GM12878 (cell line): ENCODE results near the gene C9. TPM values are rescaled to one million over a fixed set of nuclear protein-coding genes. Genes with fewer than 3 reads are reported as not detected.
A peak's percentile ranks its signal among the peaks of the same experiment; 100 is the strongest.

Source experiments
- ATAC-seq: fragments of 200-7000 bp; cut with Tn5 transposase; 3 replicates; pipeline ENCODE4 v1.9.1; 2020; ENCODE audit warnings: mild to moderate bottlenecking, moderate library complexity
- BruUV-seq: library from RNA; stranded (reverse); fragments of 400-500 nt; replicated peaks from 2 replicates; lab custom pipeline; 2021; lab: Mats Ljungman, UMichigan
- CTCF ChIA-PET: fragments of 300-600 bp; sonication (Branson Sonifier 250); formaldehyde crosslinking; extraction: SDS; loops from one replicate; lab custom pipeline; 2021; ENCODE audit warnings: inconsistent platforms; lab: Yijun Ruan, JAX
- POLR2A ChIA-PET: fragments of 350-600 bp; formaldehyde crosslinking; extraction: SDS; loops from one replicate; lab custom pipeline; 2021; ENCODE audit warnings: inconsistent platforms; lab: Charles Lee
- RAD21 ChIA-PET: fragments of 300-600 bp; sonication (Branson Sonifier 250); formaldehyde crosslinking; loops from one replicate; lab custom pipeline; 2023; ENCODE audit warnings: antibody characterized with exemption; ENCODE audit not compliant: unreplicated experiment; lab: Charles Lee
- SMC1A ChIA-PET: fragments of 300-600 bp; sonication (Branson Sonifier 250); formaldehyde crosslinking; loops from one replicate; lab custom pipeline; 2023; ENCODE audit not compliant: unreplicated experiment, uncharacterized antibody; lab: Charles Lee
- DNase-seq: peaks from one replicate; pipeline ENCODE4 v3.0.0-alpha.2; 2011; ENCODE audit warnings: low read depth, low spot score
- FAIRE-seq: peaks from 3 replicates; lab custom pipeline; 2011; peaks lifted over from hg19 to GRCh38; lab: Jason Lieb, UNC
- H2AFZ ChIP-seq: 2 replicates; pipeline ENCODE4 v1.6.0; 2011; ENCODE audit warnings: low read depth, low read length, control low read depth; ENCODE audit not compliant: control insufficient read depth
- H3K27ac ChIP-seq: 2 replicates; pipeline ENCODE4 v1.5.1; 2011; ENCODE audit warnings: control low read depth; ENCODE audit not compliant: control insufficient read depth, insufficient read depth
- H3K27me3 ChIP-seq, 2 experiments: replicated peaks in 1 of 2; 2 replicates each; pipeline versions ENCODE4 v1.6.0 to v1.6.1; 2011; ENCODE audit warnings: low read length in 1 of 2; ENCODE audit not compliant: control insufficient read depth in 2 of 2, insufficient read depth in 2 of 2
- H3K36me3 ChIP-seq, 2 experiments: 2 replicates each; pipeline ENCODE4 v1.5.1; 2011; ENCODE audit warnings: low read length in 1 of 2; ENCODE audit not compliant: control insufficient read depth in 2 of 2, insufficient read depth in 2 of 2
- H3K4me1 ChIP-seq: 2 replicates; pipeline ENCODE4 v1.6.1; 2011; ENCODE audit warnings: mild to moderate bottlenecking, low read length, moderate library complexity, mixed read lengths; ENCODE audit not compliant: control insufficient read depth, insufficient read depth
- H3K4me2 ChIP-seq: 2 replicates; pipeline ENCODE4 v1.6.0; 2011; ENCODE audit warnings: control low read depth; ENCODE audit not compliant: control insufficient read depth, insufficient read depth
- H3K4me3 ChIP-seq: fragments of 200-600 bp; sonication (generic); 2 replicates; pipeline ENCODE4 v1.5.1; 2016
- H3K79me2 ChIP-seq: 2 replicates; pipeline ENCODE4 v1.6.0; 2011; ENCODE audit warnings: low read length; ENCODE audit not compliant: control insufficient read depth, insufficient read depth
- H3K9ac ChIP-seq: 2 replicates; pipeline ENCODE4 v1.8.0; 2011; ENCODE audit warnings: low read length, control low read depth, mixed read lengths; ENCODE audit not compliant: control insufficient read depth, insufficient read depth
- H3K9me3 ChIP-seq: replicated peaks from 3 replicates; pipeline ENCODE4 v1.5.1; 2011; ENCODE audit warnings: mild to moderate bottlenecking, low read length; ENCODE audit not compliant: control insufficient read depth, insufficient read depth
- H4K20me1 ChIP-seq: 2 replicates; pipeline ENCODE4 v1.6.0; 2011; ENCODE audit not compliant: control insufficient read depth, insufficient read depth
- CHD4 ChIP-seq: fragments of 200-600 bp; sonication (generic); IDR thresholded peaks from 2 replicates; pipeline ENCODE4 v1.6.1; 2016; ENCODE audit warnings: mild to moderate bottlenecking
- ETV6 ChIP-seq, 2 experiments: fragments of 450-650 bp in 1 of 2; IDR thresholded peaks in 1 of 2; conservative IDR thresholded peaks in 1 of 2; 2 replicates each; pipeline ENCODE4 v1.6.1; 2014; ENCODE audit warnings: antibody characterized with exemption in 1 of 2, borderline replicate concordance in 1 of 2, low read depth in 1 of 2, mild to moderate bottlenecking in 1 of 2, moderate library complexity in 1 of 2
- EZH2 ChIP-seq: IDR thresholded peaks from 2 replicates; pipeline ENCODE4 v1.6.1; 2012; ENCODE audit warnings: low read depth, mild to moderate bottlenecking, control low read depth, inconsistent platforms, low read length, borderline replicate concordance; ENCODE audit not compliant: control insufficient read depth
- FOXK2 ChIP-seq: fragments of 450-650 bp; IDR thresholded peaks from 2 replicates; pipeline ENCODE4 v1.6.1; 2017; ENCODE audit warnings: mild to moderate bottlenecking, moderate library complexity
- IKZF1 ChIP-seq: fragments of 450-650 bp; conservative IDR thresholded peaks from 2 replicates; pipeline ENCODE4 v1.6.1; 2017; ENCODE audit warnings: antibody characterized with exemption, mild to moderate bottlenecking
- IKZF2 ChIP-seq, 2 experiments: fragments of 450-650 bp; IDR thresholded peaks; 2 replicates each; pipeline ENCODE4 v1.6.1; 2017; ENCODE audit warnings: mild to moderate bottlenecking in 2 of 2, moderate library complexity in 2 of 2
- IRF5 ChIP-seq: fragments of 450-650 bp; IDR thresholded peaks from 2 replicates; pipeline ENCODE4 v1.6.1; 2017; ENCODE audit warnings: borderline replicate concordance
- MXI1 ChIP-seq: fragments of 150-350 bp; IDR thresholded peaks from 2 replicates; pipeline ENCODE4 v1.6.1; 2011; ENCODE audit warnings: low read depth, mild to moderate bottlenecking, inconsistent platforms, low read length, improper control_type of control experiment
- POLR2A ChIP-seq: IDR thresholded peaks from 2 replicates; pipeline ENCODE4 v1.6.1; 2011; ENCODE audit warnings: low read depth, mild to moderate bottlenecking, low read length
- RBBP5 ChIP-seq: fragments of 200-600 bp; sonication (generic); conservative IDR thresholded peaks from 2 replicates; pipeline ENCODE4 v1.6.1; 2016
- STAT1 ChIP-seq: fragments of 450-650 bp; conservative IDR thresholded peaks from 2 replicates; pipeline ENCODE4 v1.6.1; 2014; ENCODE audit warnings: antibody characterized with exemption, mild to moderate bottlenecking
- WGBS: methylation state at CpG from one replicate; pipeline ENCODE4 v1.1.6; 2016; ENCODE audit warnings: low lambda C conversion rate; ENCODE audit not compliant: insufficient replicate concordance, insufficient coverage; ENCODE audit errors: missing lambda C conversion rate; 5-methylcytosine and 5-hydroxymethylcytosine counted together
- in situ Hi-C: fragments of 300-500 bp; cut with MboI; formaldehyde crosslinking; loops from 9 replicates; pipeline ENCODE4 v1.14.3; 2018; ENCODE audit warnings: mixed read lengths
- intact Hi-C: fragments of 100-400 bp; cut with micrococcal nuclease; formaldehyde crosslinking; loops from one replicate; pipeline ENCODE4 v1.14.2; 2022; ENCODE audit not compliant: unreplicated experiment
- polyA plus RNA-seq, 11 experiments: library from polyadenylated mRNA; depleted of rRNA in 4 of 11; unstranded in 6 of 11; stranded (reverse) in 5 of 11; fragments of >200 nt; fragmentation: Nextera tagmentation in 4 of 11; fragmentation: Illumina TruSeq in 1 of 11; extraction: Ambion mirVana in 4 of 11; extraction: Trizol in 1 of 11; gene quantifications; 1 replicate in 1 of 11; 2 replicates in 10 of 11; pipeline versions ENCODE4 v1.2.1 to v1.2.3, GENCODE V29; 2011 to 2016; ENCODE audit warnings: inconsistent platforms in 2 of 11, missing spikeins in 2 of 11, low read depth in 1 of 11
- total RNA-seq, 4 experiments: library from RNA; depleted of rRNA in 3 of 4; stranded (reverse); fragments of >200 nt in 3 of 4; fragmentation: Illumina TruSeq in 1 of 4; extraction: Trizol in 1 of 4; gene quantifications; 2 replicates each; pipeline versions ENCODE4 v1.2.1 to v1.2.3, GENCODE V29; 2013 to 2021
- TF ChIP-seq, protein P1 (sequence below): fragments of 450-650 bp; IDR thresholded peaks from 2 replicates; pipeline ENCODE4 v1.6.1; 2014; ENCODE audit warnings: mild to moderate bottlenecking
- TF ChIP-seq, protein P2 (sequence below): fragments of 450-650 bp; IDR thresholded peaks from 2 replicates; pipeline ENCODE4 v1.6.1; 2017; ENCODE audit warnings: low read depth, mild to moderate bottlenecking, moderate library complexity
- TF ChIP-seq, protein P3 (sequence below), 3 experiments: IDR thresholded peaks in 2 of 3; conservative IDR thresholded peaks in 1 of 3; 2 replicates each; pipeline ENCODE4 v1.5.1; 2011; ENCODE audit warnings: low read depth in 3 of 3, low read length in 3 of 3, mild to moderate bottlenecking in 3 of 3, control low read depth in 2 of 3, moderate library complexity in 2 of 3, inconsistent platforms in 1 of 3, mixed read lengths in 1 of 3; ENCODE audit not compliant: control insufficient read depth in 2 of 3, insufficient read depth in 1 of 3; ENCODE audit errors: extremely low read depth in 1 of 3
- TF ChIP-seq, protein P4 (sequence below): IDR thresholded peaks from 2 replicates; pipeline ENCODE4 v1.6.1; 2011; ENCODE audit warnings: mild to moderate bottlenecking, low read depth, low read length, moderate library complexity; ENCODE audit not compliant: insufficient replicate concordance

Gene C9
- total and polyA plus RNA-seq, 10 of the 15 experiments (the other 5 are each of a cell fraction or from before 2014, with no cell fraction given): 0.54 TPM; not detected in 9

DNA sequence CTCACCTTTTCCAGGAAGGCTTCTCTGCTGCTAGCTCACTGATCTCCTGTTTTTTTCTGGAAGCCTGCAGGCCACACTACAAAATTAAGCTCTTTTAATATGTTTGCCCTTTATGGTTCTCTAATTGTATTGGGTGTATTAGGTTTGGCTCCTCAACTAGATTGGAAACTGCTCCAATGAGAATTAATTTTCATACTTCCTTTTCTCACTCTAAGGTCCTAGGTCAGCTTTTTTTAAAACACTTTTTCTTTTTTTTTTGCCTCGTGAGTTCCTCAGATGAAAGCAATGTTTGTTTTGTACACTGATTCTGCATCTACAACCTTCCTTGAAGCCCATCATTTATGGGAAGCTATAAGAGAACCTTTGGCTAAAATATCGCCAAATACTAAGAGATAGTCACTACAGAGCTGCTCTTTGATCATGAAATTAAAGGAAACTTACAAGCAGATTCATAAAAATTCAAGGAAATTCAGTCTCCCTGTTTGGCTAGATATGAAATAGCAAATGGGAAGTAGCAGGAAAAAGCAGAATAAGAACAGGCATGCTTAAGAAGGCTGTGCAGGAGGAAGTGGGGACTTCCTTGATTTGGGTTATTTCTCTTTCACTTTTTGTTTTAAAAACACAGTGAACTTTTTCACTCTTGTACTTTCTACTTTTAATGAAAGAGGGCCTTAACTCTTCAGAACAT lies 89.8 kb downstream of the C9 start:
- WGBS: 4% methylated on average over 2 of the region's 2 CpGs
- Histone ChIP-seq H3K4me2 (peak overlapping the region; percentile 49), H3K9ac (no peak overlapping the region), H3K79me2 (no peaks in the 10 kb centered on the region; the same call in 1 of the 2 replicates), H3K9me3 (no peaks in the 10 kb centered on the region; the same call in 1 of the 3 replicates), H3K27me3 (no peaks in the 10 kb centered on the region), H3K36me3 (no peaks in the 10 kb centered on the region), H3K27ac (peak overlapping the region; percentile 76), H3K4me1 (0 out of 2 replicates have a peak, but pooled peaks cover 3% of the 10 kb centered on the region), H2AFZ (peak overlapping the region; percentile 60), H4K20me1 (no peaks in the 10 kb centered on the region), H3K4me3 (peak overlapping the region; percentile 49)
- SMC1A ChIA-PET: interaction anchor here (0.7 to 4.6 kb wide), 14 partner anchors 9 to 203 kb away, joined by 3 to 31 read pairs (median 6); partner anchors contain the start of gene FYB1
- DNase-seq: peak; percentile 27
- CTCF ChIA-PET: interaction anchor here (0.8 to 3.6 kb wide), 8 partner anchors 9 to 194 kb away, joined by 3 to 34 read pairs (median 6); partner anchors contain the start of gene FYB1
- RAD21 ChIA-PET: interaction anchor here (0.6 to 2.3 kb wide), 10 partner anchors 9 to 100 kb away, joined by 3 to 15 read pairs (median 6); no protein-coding TSS in a partner anchor
- POLR2A ChIA-PET: interaction anchor here (1.2 to 1.7 kb wide), 4 partner anchors 10 to 43 kb away, joined by 3 to 6 read pairs (median 4); no protein-coding TSS in a partner anchor
- in situ Hi-C loops: no loop called here
- peak; percentile 90 for ATAC-seq
- FAIRE-seq: no peak
- intact Hi-C loops: no loop called here
- BruUV-seq: no TSS peak
- TF ChIP-seq, protein P1, sequence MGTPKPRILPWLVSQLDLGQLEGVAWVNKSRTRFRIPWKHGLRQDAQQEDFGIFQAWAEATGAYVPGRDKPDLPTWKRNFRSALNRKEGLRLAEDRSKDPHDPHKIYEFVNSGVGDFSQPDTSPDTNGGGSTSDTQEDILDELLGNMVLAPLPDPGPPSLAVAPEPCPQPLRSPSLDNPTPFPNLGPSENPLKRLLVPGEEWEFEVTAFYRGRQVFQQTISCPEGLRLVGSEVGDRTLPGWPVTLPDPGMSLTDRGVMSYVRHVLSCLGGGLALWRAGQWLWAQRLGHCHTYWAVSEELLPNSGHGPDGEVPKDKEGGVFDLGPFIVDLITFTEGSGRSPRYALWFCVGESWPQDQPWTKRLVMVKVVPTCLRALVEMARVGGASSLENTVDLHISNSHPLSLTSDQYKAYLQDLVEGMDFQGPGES: no peak
- TF ChIP-seq STAT1 (no peak), RBBP5 (0 out of 2 replicates have a peak, but pooled peaks have one; percentile 35), IRF5 (no peak), IKZF1 (peak; percentile 34; the same call in 1 of the 2 replicates), ETV6 (conservative IDR thresholded peaks at IDR 0.05 in 1 of 2, IDR thresholded peaks at IDR 0.05 in 1 of 2; ENCODE audit: borderline replicate concordance in 1 of 2, low read depth in 1 of 2) (peak in 1 of 2 experiments; percentile 38; a peak in 1 of 4 replicates), IKZF2 (IDR thresholded peaks at IDR 0.05) (peak; percentile 44 to 56), EZH2 (no peak), CHD4 (no peak), POLR2A (no peak), FOXK2 (no peak), MXI1 (peak; percentile 73; the same call in 1 of the 2 replicates)
- TF ChIP-seq, protein P2, sequence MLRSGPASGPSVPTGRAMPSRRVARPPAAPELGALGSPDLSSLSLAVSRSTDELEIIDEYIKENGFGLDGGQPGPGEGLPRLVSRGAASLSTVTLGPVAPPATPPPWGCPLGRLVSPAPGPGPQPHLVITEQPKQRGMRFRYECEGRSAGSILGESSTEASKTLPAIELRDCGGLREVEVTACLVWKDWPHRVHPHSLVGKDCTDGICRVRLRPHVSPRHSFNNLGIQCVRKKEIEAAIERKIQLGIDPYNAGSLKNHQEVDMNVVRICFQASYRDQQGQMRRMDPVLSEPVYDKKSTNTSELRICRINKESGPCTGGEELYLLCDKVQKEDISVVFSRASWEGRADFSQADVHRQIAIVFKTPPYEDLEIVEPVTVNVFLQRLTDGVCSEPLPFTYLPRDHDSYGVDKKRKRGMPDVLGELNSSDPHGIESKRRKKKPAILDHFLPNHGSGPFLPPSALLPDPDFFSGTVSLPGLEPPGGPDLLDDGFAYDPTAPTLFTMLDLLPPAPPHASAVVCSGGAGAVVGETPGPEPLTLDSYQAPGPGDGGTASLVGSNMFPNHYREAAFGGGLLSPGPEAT: 0 out of 2 replicates have a peak, but pooled peaks have one; percentile 16
- TF ChIP-seq, protein P3, sequence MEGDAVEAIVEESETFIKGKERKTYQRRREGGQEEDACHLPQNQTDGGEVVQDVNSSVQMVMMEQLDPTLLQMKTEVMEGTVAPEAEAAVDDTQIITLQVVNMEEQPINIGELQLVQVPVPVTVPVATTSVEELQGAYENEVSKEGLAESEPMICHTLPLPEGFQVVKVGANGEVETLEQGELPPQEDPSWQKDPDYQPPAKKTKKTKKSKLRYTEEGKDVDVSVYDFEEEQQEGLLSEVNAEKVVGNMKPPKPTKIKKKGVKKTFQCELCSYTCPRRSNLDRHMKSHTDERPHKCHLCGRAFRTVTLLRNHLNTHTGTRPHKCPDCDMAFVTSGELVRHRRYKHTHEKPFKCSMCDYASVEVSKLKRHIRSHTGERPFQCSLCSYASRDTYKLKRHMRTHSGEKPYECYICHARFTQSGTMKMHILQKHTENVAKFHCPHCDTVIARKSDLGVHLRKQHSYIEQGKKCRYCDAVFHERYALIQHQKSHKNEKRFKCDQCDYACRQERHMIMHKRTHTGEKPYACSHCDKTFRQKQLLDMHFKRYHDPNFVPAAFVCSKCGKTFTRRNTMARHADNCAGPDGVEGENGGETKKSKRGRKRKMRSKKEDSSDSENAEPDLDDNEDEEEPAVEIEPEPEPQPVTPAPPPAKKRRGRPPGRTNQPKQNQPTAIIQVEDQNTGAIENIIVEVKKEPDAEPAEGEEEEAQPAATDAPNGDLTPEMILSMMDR (IDR thresholded peaks at IDR 0.05 in 2 of 3, conservative IDR thresholded peaks at IDR 0.05 in 1 of 3; ENCODE audit: control insufficient read depth in 2 of 3, extremely low read depth in 1 of 3, insufficient read depth in 1 of 3, low read depth in 3 of 3, low read length in 3 of 3): no peak
- TF ChIP-seq, protein P4, sequence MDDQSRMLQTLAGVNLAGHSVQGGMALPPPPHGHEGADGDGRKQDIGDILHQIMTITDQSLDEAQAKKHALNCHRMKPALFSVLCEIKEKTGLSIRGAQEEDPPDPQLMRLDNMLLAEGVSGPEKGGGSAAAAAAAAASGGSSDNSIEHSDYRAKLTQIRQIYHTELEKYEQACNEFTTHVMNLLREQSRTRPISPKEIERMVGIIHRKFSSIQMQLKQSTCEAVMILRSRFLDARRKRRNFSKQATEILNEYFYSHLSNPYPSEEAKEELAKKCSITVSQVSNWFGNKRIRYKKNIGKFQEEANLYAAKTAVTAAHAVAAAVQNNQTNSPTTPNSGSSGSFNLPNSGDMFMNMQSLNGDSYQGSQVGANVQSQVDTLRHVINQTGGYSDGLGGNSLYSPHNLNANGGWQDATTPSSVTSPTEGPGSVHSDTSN: no peak
